Pancreas (tissue), 10 donors: ENCODE measurements around the gene METTL22. TPM values are rescaled to one million over a fixed set of nuclear protein-coding genes. Genes with fewer than 3 reads are reported as not detected.
A peak's percentile ranks its signal among the peaks of the same experiment; 100 is the strongest.

Source experiments
- ATAC-seq, 4 donors: fragments of 200-7000 bp; cut with Tn5 transposase; one replicate each; pipeline versions ENCODE4 v1.8.0 to v1.9.1; 2020; ENCODE audit warnings: mild to moderate bottlenecking in 4 of 4, moderate library complexity in 4 of 4
- DNase-seq, 6 donors: peaks; one replicate each; pipeline ENCODE4 v3.0.0-alpha.2; 2020
- FAIRE-seq: peaks from 2 replicates; lab custom pipeline; 2012; peaks lifted over from hg19 to GRCh38; lab: Jason Lieb, UNC
- H3K27ac ChIP-seq, 4 donors: fragments of 200-600 bp; sonication (generic); 1 replicate in 3 of 4; 2 replicates in 1 of 4; pipeline versions ENCODE4 v1.5.0 to v1.8.0; 2020
- H3K27me3 ChIP-seq, 4 donors: fragments of 200-600 bp; one replicate each; pipeline ENCODE4 v1.8.0; 2021
- H3K36me3 ChIP-seq, 3 donors: fragments of 200-600 bp; sonication (generic) in 1 of 3; one replicate each; pipeline versions ENCODE4 v1.5.0 to v1.8.0; 2020 to 2021
- H3K4me1 ChIP-seq, 3 donors: fragments of 200-600 bp; one replicate each; pipeline ENCODE4 v1.8.0; 2021
- H3K4me3 ChIP-seq, 4 donors: fragments of 200-600 bp; sonication (generic) in 2 of 4; one replicate each; pipeline versions ENCODE4 v1.5.0 to v1.8.0; 2020 to 2021
- H3K9me3 ChIP-seq, 4 donors: fragments of 200-600 bp; one replicate each; pipeline ENCODE4 v1.8.0; 2021
- CTCF ChIP-seq, 4 donors: fragments of 200-600 bp; sonication (generic) in 3 of 4; IDR thresholded peaks; one replicate each; pipeline versions ENCODE4 v1.5.0 to v1.8.0; 2021; ENCODE audit warnings: antibody characterized with exemption in 4 of 4
- WGBS, 2 donors: extraction: QIAGEN DNeasy Blood & Tissue Kit; methylation state at CpG; one replicate each; pipeline ENCODE4 v1.1.7; 2013; 5-methylcytosine and 5-hydroxymethylcytosine counted together
- intact Hi-C, 3 donors: fragments of 100-400 bp; cut with DNase I; formaldehyde crosslinking; loops; one replicate each; pipeline versions ENCODE4 v1.11.1 to v1.14.2; 2022
- polyA plus RNA-seq, 2 donors: library from polyadenylated mRNA; stranded (reverse); fragments of 200-250 nt; gene quantifications; one replicate each; pipeline ENCODE4 v1.2.3, GENCODE V29; 2013
- total RNA-seq, 6 donors: library from RNA; stranded (reverse); fragmentation: NEBNext Ultra II Directional in 4 of 6; extraction: Animal tissue kit (Norgen Biotek cat#: 25700) in 4 of 6; gene quantifications; one replicate each; pipeline versions ENCODE4 v1.2.1 to v1.2.4, GENCODE V29; 2021 to 2023
- donor health status: healthy with polysubstance abuse.
- donor health status: DM: no; HTN: no; CAD: no; lungs with moderate emphysema.
- donor health status: DM: no; HTN: no; CAD: no.
- donor health status: control.
- donor health status: control.
- donor health status: Bipolar disorder and iron deficiency.
- donor health status: DM: yes; HTN: yes; CAD: no.
- donor health status: DM: no; HTN: no; CAD: no.
- donor health status: DM: no; HTN: no; CAD: no.
- donor health status: DM: yes; HTN: yes; CAD: no.

Gene METTL22
- total and polyA plus RNA-seq, 8 donors, result 9.7 to 38.9 (median 16.2) TPM

GRCh38 chr16:8576141-8577004 lies 45.1 kb upstream of the METTL22 start:
- Histone ChIP-seq H3K9me3 (no peaks in the 10 kb centered on the region), H3K4me3 (no peak overlapping the region), H3K36me3 (no peaks in the 10 kb centered on the region), H3K27ac (no peak overlapping the region), H3K27me3 (no peaks in the 10 kb centered on the region), H3K4me1 (no peaks in the 10 kb centered on the region)
- no peak for ATAC-seq
- FAIRE-seq, result no peak
- TF ChIP-seq CTCF (IDR thresholded peaks at IDR 0.05), result no peak
- DNase-seq, result no peak
- WGBS, 2 donors, result 81 to 87% methylated on average over 4 of the region's 4 CpGs
- intact Hi-C loops, result loop anchor here in 2 of 3 donors (10.0 kb wide), 1 partner anchor 78 kb away; no protein-coding TSS in a partner anchor

GRCh38 chr16:8577678-8578304 lies 43.7 kb upstream of the METTL22 start:
- H3K9me3 ChIP-seq, result no peaks in the 10 kb centered on the region
- DNase-seq (no peak), ATAC-seq (no peak), FAIRE-seq (no peak)
- WGBS, 2 donors, result 73 to 77% methylated on average over 10 of the region's 10 CpGs
- no peaks in the 10 kb centered on the region for H3K27me3 ChIP-seq
- intact Hi-C loops, result loop anchor here in 2 of 3 donors (10.0 kb wide), 1 partner anchor 77 kb away; no protein-coding TSS in a partner anchor
- H3K4me1 ChIP-seq, result no peaks in the 10 kb centered on the region
- no peak for TF ChIP-seq CTCF (IDR thresholded peaks at IDR 0.05)
- H3K27ac ChIP-seq, result no peak overlapping the region
- no peak overlapping the region for H3K4me3 ChIP-seq
- H3K36me3 ChIP-seq, result no peaks in the 10 kb centered on the region

- intact Hi-C loops, result loop anchor here in 2 of 3 donors (10.0 kb wide), 1 partner anchor 75 kb away; no protein-coding TSS in a partner anchor
- WGBS, 2 donors, result 72 to 82% methylated on average over 9 of the region's 9 CpGs
- no peak for ATAC-seq
Observed at GRCh38 chr16:8579559-8579958, 41.9 kb upstream of the METTL22 start.

GRCh38 chr16:8581831-8582580 lies 39.5 kb upstream of the METTL22 start:
- Histone ChIP-seq H3K27me3 (no peaks in the 10 kb centered on the region), H3K9me3 (no peaks in the 10 kb centered on the region), H3K4me1 (no peaks in the 10 kb centered on the region), H3K27ac (no peak overlapping the region), H3K4me3 (no peak overlapping the region), H3K36me3 (no peaks in the 10 kb centered on the region)
- no peak for FAIRE-seq
- intact Hi-C loops, result no loop called here
- peak in 2 of 4 donors; percentile 56 to 82 for ATAC-seq
- no peak for TF ChIP-seq CTCF (IDR thresholded peaks at IDR 0.05)
- peak in 1 of 6 donors; percentile 39 for DNase-seq
- 71% methylated on average over 6 of the region's 6 CpGs for WGBS, 2 donors

More at GRCh38 chr16:8579559-8579958, 41.9 kb upstream of the METTL22 start:
- no peak for FAIRE-seq
- H3K27me3 ChIP-seq, result no peaks in the 10 kb centered on the region
- no peaks in the 10 kb centered on the region for H3K36me3 ChIP-seq
- H3K4me3 ChIP-seq, result no peak overlapping the region
- no peak for TF ChIP-seq CTCF (IDR thresholded peaks at IDR 0.05)
- DNase-seq, result no peak
- no peak overlapping the region for H3K27ac ChIP-seq
- no peaks in the 10 kb centered on the region for H3K9me3 ChIP-seq
- H3K4me1 ChIP-seq, result no peaks in the 10 kb centered on the region
